HepG2 (cell line): ENCODE results near the gene MALT1. TPM values are rescaled to one million over a fixed set of nuclear protein-coding genes. Genes with fewer than 3 reads are reported as not detected.

ENCODE experiments used
- ARNTL ChIP-seq: sonication (generic); formaldehyde crosslinking; IDR thresholded peaks from 2 replicates; pipeline ENCODE4 v1.4.0; 2020; ENCODE audit warnings: mild to moderate bottlenecking, missing genetic modification reagents
- DMAP1 ChIP-seq: IDR thresholded peaks from 2 replicates; pipeline ENCODE4 v1.6.1; 2016
- DPF2 ChIP-seq: sonication (generic); formaldehyde crosslinking; IDR thresholded peaks from 2 replicates; pipeline ENCODE4 v1.4.0; 2020; ENCODE audit warnings: mild to moderate bottlenecking, low read depth, missing genetic modification reagents, borderline replicate concordance
- FUBP1 ChIP-seq: sonication (generic); formaldehyde crosslinking; IDR thresholded peaks from 2 replicates; pipeline ENCODE4 v1.5.1; 2020; ENCODE audit warnings: missing genetic modification reagents, mild to moderate bottlenecking, borderline replicate concordance
- GTF3A ChIP-seq: sonication (generic); formaldehyde crosslinking; conservative IDR thresholded peaks from 2 replicates; pipeline ENCODE4 v1.4.0; 2020; ENCODE audit warnings: mild to moderate bottlenecking, missing genetic modification reagents
- HCFC1 ChIP-seq: fragments of 150-350 bp; IDR thresholded peaks from 2 replicates; pipeline ENCODE4 v1.6.1; 2014; ENCODE audit warnings: low read depth, low read length
- JUND ChIP-seq: sonication (generic); formaldehyde crosslinking; IDR thresholded peaks from 2 replicates; pipeline ENCODE4 v1.8.0; 2022; ENCODE audit warnings: mild to moderate bottlenecking, missing genetic modification reagents
- NFIC ChIP-seq: IDR thresholded peaks from 2 replicates; pipeline ENCODE4 v1.6.1; 2012; ENCODE audit warnings: mild to moderate bottlenecking, low read length, inconsistent platforms
- POGK ChIP-seq: sonication (generic); formaldehyde crosslinking; conservative IDR thresholded peaks from 2 replicates; pipeline ENCODE4 v1.8.0; 2022; ENCODE audit warnings: mild to moderate bottlenecking, moderate library complexity, missing genetic modification reagents
- POLR2A ChIP-seq, 2 experiments: IDR thresholded peaks; 2 replicates each; pipeline ENCODE4 v1.6.1; 2011; ENCODE audit warnings: low read depth in 2 of 2, low read length in 2 of 2, mild to moderate bottlenecking in 1 of 2, moderate library complexity in 1 of 2; ENCODE audit not compliant: insufficient read depth in 1 of 2
- RARG ChIP-seq: sonication (generic); formaldehyde crosslinking; IDR thresholded peaks from 2 replicates; pipeline ENCODE4 v1.4.0; 2020; ENCODE audit warnings: low read depth, mild to moderate bottlenecking, missing genetic modification reagents
- SALL1 ChIP-seq: sonication (generic); formaldehyde crosslinking; IDR thresholded peaks from 2 replicates; pipeline ENCODE4 v1.8.0; 2022; ENCODE audit warnings: mild to moderate bottlenecking, missing genetic modification reagents
- TGIF2 ChIP-seq: IDR thresholded peaks from 2 replicates; pipeline ENCODE4 v1.6.1; 2016; ENCODE audit warnings: control low read depth, missing compliant biosample characterization
- ZFP36 ChIP-seq: fragments of 150-350 bp; IDR thresholded peaks from 2 replicates; pipeline ENCODE4 v1.6.1; 2018; ENCODE audit warnings: borderline replicate concordance, low read length, low read depth; ENCODE audit not compliant: partially characterized antibody
- ZNF124 ChIP-seq: sonication (generic); formaldehyde crosslinking; IDR thresholded peaks from 2 replicates; pipeline ENCODE4 v1.4.0; 2020; ENCODE audit warnings: missing genetic modification reagents
- ZNF143 ChIP-seq: sonication (generic); formaldehyde crosslinking; IDR thresholded peaks from 2 replicates; pipeline ENCODE4 v1.4.0; 2020; ENCODE audit warnings: missing genetic modification reagents
- ZNF605 ChIP-seq: sonication (generic); formaldehyde crosslinking; IDR thresholded peaks from 2 replicates; pipeline ENCODE4 v1.8.0; 2022; ENCODE audit warnings: mild to moderate bottlenecking, missing genetic modification reagents
- ZNF646 ChIP-seq: sonication (generic); formaldehyde crosslinking; IDR thresholded peaks from 2 replicates; pipeline ENCODE4 v1.9.0; 2021; ENCODE audit warnings: mild to moderate bottlenecking, missing genetic modification reagents
- polyA plus RNA-seq, 8 experiments: library from polyadenylated mRNA; depleted of rRNA in 3 of 8; stranded (reverse) in 7 of 8; unstranded in 1 of 8; fragments of >200 nt; fragmentation: Illumina TruSeq in 4 of 8; extraction: Trizol in 4 of 8; gene quantifications; 2 replicates each; pipeline versions ENCODE4 v1.2.1 to v1.2.3, GENCODE V29; 2011 to 2016; ENCODE audit warnings: low read depth in 4 of 8, missing spikeins in 1 of 8, mixed read lengths in 1 of 8; ENCODE audit not compliant: insufficient read depth in 1 of 8
- total RNA-seq, 5 experiments: library from RNA; depleted of rRNA; stranded (reverse); fragments of >200 nt; fragmentation: Illumina TruSeq; extraction: Trizol; gene quantifications; 2 replicates each; pipeline ENCODE4 v1.2.3, GENCODE V29; 2016; ENCODE audit warnings: low read depth in 1 of 5

Gene MALT1
- total and polyA plus RNA-seq, 2 of the 13 experiments (the other 11 are each of a cell fraction or from before 2014, with no cell fraction given) = 43.9 to 89.0 TPM

- no peak for TF ChIP-seq GTF3A (CRISPR knock-in tag)
- TF ChIP-seq TGIF2 = peak; percentile 62; the same call in 1 of the 2 replicates
- peak; percentile 78 to 85 for TF ChIP-seq POLR2A (IDR thresholded peaks at IDR 0.05; ENCODE audit: insufficient read depth in 1 of 2, low read depth in 2 of 2, low read length in 2 of 2)
- peak; percentile 29; the same call in 1 of the 2 replicates for TF ChIP-seq ZNF143 (CRISPR knock-in tag)
- TF ChIP-seq ARNTL (CRISPR knock-in tag) = no peak
- TF ChIP-seq POGK (CRISPR knock-in tag) = peak; percentile 86
- TF ChIP-seq NFIC = no peak
- TF ChIP-seq ZNF605 (CRISPR knock-in tag) = no peak
- TF ChIP-seq FUBP1 (CRISPR knock-in tag) = no peak
- TF ChIP-seq ZNF646 = no peak
- TF ChIP-seq SALL1 (CRISPR knock-in tag) = peak; percentile 77
- no peak for TF ChIP-seq HCFC1
- TF ChIP-seq RARG (CRISPR knock-in tag) = no peak
- TF ChIP-seq DMAP1 (CRISPR knock-in tag) = no peak
- TF ChIP-seq ZNF124 (CRISPR knock-in tag) = peak; percentile 30; the same call in 1 of the 2 replicates
- TF ChIP-seq ZFP36 = no peak
- no peak for TF ChIP-seq DPF2 (CRISPR knock-in tag)
- TF ChIP-seq JUND (CRISPR knock-in tag) = no peak
These were observed at the start of gene MALT1 (continued) for GRCh38 chr18:58671111-58671631.
